ENCODE results near the gene EPHB2. TPM values are rescaled to one million over a fixed set of nuclear protein-coding genes. Genes with fewer than 3 reads are reported as not detected.

EPHB2 gene
- total and polyA plus RNA-seq, 2 of the 13 experiments (the other 11 are each of a cell fraction or from before 2014, with no cell fraction given) = 0.03 to 0.11 TPM

DNA sequence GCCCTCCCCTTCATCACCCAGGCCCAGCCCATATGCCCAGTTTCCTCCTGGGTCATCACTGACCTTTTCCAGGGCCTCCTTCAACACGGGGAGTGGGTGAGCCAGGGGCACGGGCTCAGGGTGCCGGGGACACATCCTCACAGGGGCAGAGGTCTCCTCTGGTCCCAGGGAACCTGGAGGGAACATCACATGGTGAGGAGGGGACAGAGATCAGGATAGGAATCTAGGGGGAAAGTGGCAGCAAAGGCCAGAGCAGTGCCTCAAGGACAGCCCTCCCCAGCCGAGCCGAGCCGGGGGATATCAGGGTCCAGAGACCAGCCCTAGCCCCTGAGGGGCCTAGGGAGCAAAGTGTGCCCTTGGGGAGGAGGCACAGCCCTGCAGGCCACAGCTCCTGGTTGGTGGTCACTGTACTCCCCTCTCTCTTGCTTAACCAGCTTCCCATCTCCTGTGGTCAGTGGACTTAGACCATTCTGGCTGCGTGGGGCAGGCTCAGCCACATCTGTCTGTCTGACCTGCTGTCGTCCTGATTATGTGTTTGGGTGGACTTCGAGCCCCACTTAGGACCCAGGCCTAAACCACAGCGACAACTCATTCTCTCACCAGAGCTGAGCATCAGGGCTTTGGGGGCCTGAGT lies 252.5 kb downstream of the EPHB2 start (continued):
- TF ChIP-seq ZNF276 (CRISPR knock-in tag; IDR thresholded peaks at IDR 0.05; ENCODE audit: low read depth) = no peak
- TF ChIP-seq RCOR2 (CRISPR knock-in tag; IDR thresholded peaks at IDR 0.05) = peak; percentile 53; the same call in 1 of the 2 replicates
- no peak for TF ChIP-seq ZNF275 (CRISPR knock-in tag; IDR thresholded peaks at IDR 0.05; ENCODE audit: borderline replicate concordance)
- TF ChIP-seq NFIB (CRISPR knock-in tag; IDR thresholded peaks at IDR 0.05; ENCODE audit: borderline replicate concordance) = no peak
- TF ChIP-seq ZNF205 (CRISPR knock-in tag; IDR thresholded peaks at IDR 0.05) = no peak
- no peak for TF ChIP-seq ZNF30 (CRISPR knock-in tag; IDR thresholded peaks at IDR 0.05)
- TF ChIP-seq HOXA3 (CRISPR knock-in tag; IDR thresholded peaks at IDR 0.05) = peak; percentile 73; the same call in 1 of the 2 replicates
- TF ChIP-seq GTF2F1 (IDR thresholded peaks at IDR 0.05; ENCODE audit: low read length) = no peak
- TF ChIP-seq ZNF282 (IDR thresholded peaks at IDR 0.05; ENCODE audit: partially characterized antibody) = no peak
- no peak for TF ChIP-seq ZNF468 (CRISPR knock-in tag; IDR thresholded peaks at IDR 0.05)
- TF ChIP-seq PLSCR1 (CRISPR knock-in tag; IDR thresholded peaks at IDR 0.05; ENCODE audit: borderline replicate concordance) = no peak
- TF ChIP-seq, protein P1, sequence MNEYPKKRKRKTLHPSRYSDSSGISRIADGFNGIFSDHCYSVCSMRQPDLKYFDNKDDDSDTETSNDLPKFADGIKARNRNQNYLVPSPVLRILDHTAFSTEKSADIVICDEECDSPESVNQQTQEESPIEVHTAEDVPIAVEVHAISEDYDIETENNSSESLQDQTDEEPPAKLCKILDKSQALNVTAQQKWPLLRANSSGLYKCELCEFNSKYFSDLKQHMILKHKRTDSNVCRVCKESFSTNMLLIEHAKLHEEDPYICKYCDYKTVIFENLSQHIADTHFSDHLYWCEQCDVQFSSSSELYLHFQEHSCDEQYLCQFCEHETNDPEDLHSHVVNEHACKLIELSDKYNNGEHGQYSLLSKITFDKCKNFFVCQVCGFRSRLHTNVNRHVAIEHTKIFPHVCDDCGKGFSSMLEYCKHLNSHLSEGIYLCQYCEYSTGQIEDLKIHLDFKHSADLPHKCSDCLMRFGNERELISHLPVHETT (CRISPR knock-in tag; conservative IDR thresholded peaks at IDR 0.05) = no peak
- TF ChIP-seq HDAC1 (CRISPR knock-in tag; IDR thresholded peaks at IDR 0.05) = peak; percentile 80
- TF ChIP-seq ZNF512 (CRISPR knock-in tag; IDR thresholded peaks at IDR 0.05) = no peak
- no peak for TF ChIP-seq RORA (CRISPR knock-in tag; IDR thresholded peaks at IDR 0.05)
- TF ChIP-seq IRF2 (CRISPR knock-in tag; IDR thresholded peaks at IDR 0.05) = peak; percentile 63; the same call in 1 of the 2 replicates
- TF ChIP-seq CC2D1A (CRISPR knock-in tag; IDR thresholded peaks at IDR 0.05) = no peak
- TF ChIP-seq WIZ (CRISPR knock-in tag; IDR thresholded peaks at IDR 0.05) = peak; percentile 58
- TF ChIP-seq RAD51 (IDR thresholded peaks at IDR 0.05; ENCODE audit: borderline replicate concordance) = no peak
- TF ChIP-seq, protein P2, sequence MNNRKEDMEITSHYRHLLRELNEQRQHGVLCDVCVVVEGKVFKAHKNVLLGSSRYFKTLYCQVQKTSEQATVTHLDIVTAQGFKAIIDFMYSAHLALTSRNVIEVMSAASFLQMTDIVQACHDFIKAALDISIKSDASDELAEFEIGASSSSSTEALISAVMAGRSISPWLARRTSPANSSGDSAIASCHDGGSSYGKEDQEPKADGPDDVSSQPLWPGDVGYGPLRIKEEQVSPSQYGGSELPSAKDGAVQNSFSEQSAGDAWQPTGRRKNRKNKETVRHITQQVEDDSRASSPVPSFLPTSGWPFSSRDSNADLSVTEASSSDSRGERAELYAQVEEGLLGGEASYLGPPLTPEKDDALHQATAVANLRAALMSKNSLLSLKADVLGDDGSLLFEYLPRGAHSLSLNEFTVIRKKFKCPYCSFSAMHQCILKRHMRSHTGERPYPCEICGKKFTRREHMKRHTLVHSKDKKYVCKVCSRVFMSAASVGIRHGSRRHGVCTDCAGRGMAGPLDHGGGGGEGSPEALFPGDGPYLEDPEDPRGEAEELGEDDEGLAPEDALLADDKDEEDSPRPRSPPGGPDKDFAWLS (CRISPR knock-in tag; IDR thresholded peaks at IDR 0.05; ENCODE audit: borderline replicate concordance) = no peak
- 0 out of 2 replicates have a peak, but pooled peaks have one; percentile 63 for TF ChIP-seq NRL (CRISPR knock-in tag; IDR thresholded peaks at IDR 0.05; ENCODE audit: borderline replicate concordance)

Measured in HepG2 (cell line).